Caco-2 (cell line): ENCODE measurements around the gene NPR1. TPM values are rescaled to one million over a fixed set of nuclear protein-coding genes. Genes with fewer than 3 reads are reported as not detected.

Source experiments
- BruUV-seq: library from RNA; stranded (reverse); fragments of 400-500 nt; replicated peaks from 2 replicates; lab custom pipeline; 2021; lab: Mats Ljungman, UMichigan
- CTCF ChIA-PET: fragments of 300-600 bp; sonication (Branson Sonifier 250); formaldehyde crosslinking; loops from one replicate; lab custom pipeline; 2022; ENCODE audit warnings: antibody characterized with exemption; lab: Charles Lee
- POLR2A ChIA-PET: fragments of 300-600 bp; sonication (Branson Sonifier 250); formaldehyde crosslinking; loops from one replicate; lab custom pipeline; 2022; ENCODE audit warnings: antibody characterized with exemption; lab: Charles Lee
- DNase-seq, 2 experiments: peaks; one replicate each; pipeline versions ENCODE4 v3.0.0 to v3.0.0-alpha.2; 2020 to 2022
- H3K27me3 ChIP-seq: replicated peaks from 2 replicates; pipeline ENCODE4 v1.6.0; 2011; ENCODE audit warnings: low read length; ENCODE audit not compliant: control insufficient read depth, insufficient read depth
- H3K36me3 ChIP-seq: 2 replicates; pipeline ENCODE4 v1.5.1; 2011; ENCODE audit warnings: low read length; ENCODE audit not compliant: control insufficient read depth, insufficient read depth
- H3K4me1 ChIP-seq: fragments of 250-450 bp; sonication (Bioruptor Pico); 2 replicates; pipeline ENCODE4 v1.5.1; 2020; ENCODE audit warnings: mild to moderate bottlenecking
- H3K4me3 ChIP-seq: 2 replicates; pipeline ENCODE4 v1.5.1; 2011; ENCODE audit warnings: low read depth, mild to moderate bottlenecking, control low read depth, low read length
- H3K9me3 ChIP-seq: fragments of 250-450 bp; sonication (Bioruptor Pico); 2 replicates; pipeline ENCODE4 v1.5.1; 2020; ENCODE audit warnings: mild to moderate bottlenecking, moderate library complexity
- H3K27ac Mint-ChIP-seq: one replicate; pipeline ENCODE4 v1.8.0; 2022; ENCODE audit warnings: mixed read lengths; ENCODE audit not compliant: unreplicated experiment
- H3K27me3 Mint-ChIP-seq: one replicate; pipeline ENCODE4 v1.8.0; 2022; ENCODE audit warnings: mixed read lengths; ENCODE audit not compliant: insufficient read depth, unreplicated experiment
- H3K36me3 Mint-ChIP-seq: one replicate; pipeline ENCODE4 v1.8.0; 2022; ENCODE audit warnings: mild to moderate bottlenecking, mixed read lengths; ENCODE audit not compliant: insufficient read depth, unreplicated experiment
- H3K4me1 Mint-ChIP-seq: one replicate; pipeline ENCODE4 v1.8.0; 2022; ENCODE audit warnings: low read depth, mixed read lengths; ENCODE audit not compliant: unreplicated experiment
- H3K4me3 Mint-ChIP-seq: one replicate; pipeline ENCODE4 v1.8.0; 2022; ENCODE audit warnings: mild to moderate bottlenecking, moderate library complexity, mixed read lengths; ENCODE audit not compliant: unreplicated experiment
- H3K9me3 Mint-ChIP-seq: one replicate; pipeline ENCODE4 v1.8.0; 2022; ENCODE audit warnings: mixed read lengths; ENCODE audit not compliant: unreplicated experiment
- CTCF ChIP-seq, 2 experiments: fragments of 200-600 bp in 1 of 2; IDR thresholded peaks; 1 replicate in 1 of 2; 2 replicates in 1 of 2; pipeline versions ENCODE4 v1.5.1 to v1.8.0; 2011 to 2022; ENCODE audit warnings: antibody characterized with exemption in 1 of 2, control low read depth in 1 of 2, inconsistent platforms in 1 of 2, low read depth in 1 of 2, low read length in 1 of 2, mild to moderate bottlenecking in 1 of 2, moderate library complexity in 1 of 2; ENCODE audit not compliant: insufficient read depth in 1 of 2, severe bottlenecking in 1 of 2, unreplicated experiment in 1 of 2
- intact Hi-C: fragments of 100-400 bp; cut with micrococcal nuclease; formaldehyde crosslinking; loops from one replicate; pipeline ENCODE4 v1.10.0; 2022; ENCODE audit not compliant: unreplicated experiment
- total RNA-seq: library from RNA; stranded (reverse); gene quantifications from 2 replicates; pipeline ENCODE4 v1.2.3, GENCODE V29; 2022

NPR1 gene
- total RNA-seq, 1 experiment from 2014 or later = 1.4 TPM

DNA sequence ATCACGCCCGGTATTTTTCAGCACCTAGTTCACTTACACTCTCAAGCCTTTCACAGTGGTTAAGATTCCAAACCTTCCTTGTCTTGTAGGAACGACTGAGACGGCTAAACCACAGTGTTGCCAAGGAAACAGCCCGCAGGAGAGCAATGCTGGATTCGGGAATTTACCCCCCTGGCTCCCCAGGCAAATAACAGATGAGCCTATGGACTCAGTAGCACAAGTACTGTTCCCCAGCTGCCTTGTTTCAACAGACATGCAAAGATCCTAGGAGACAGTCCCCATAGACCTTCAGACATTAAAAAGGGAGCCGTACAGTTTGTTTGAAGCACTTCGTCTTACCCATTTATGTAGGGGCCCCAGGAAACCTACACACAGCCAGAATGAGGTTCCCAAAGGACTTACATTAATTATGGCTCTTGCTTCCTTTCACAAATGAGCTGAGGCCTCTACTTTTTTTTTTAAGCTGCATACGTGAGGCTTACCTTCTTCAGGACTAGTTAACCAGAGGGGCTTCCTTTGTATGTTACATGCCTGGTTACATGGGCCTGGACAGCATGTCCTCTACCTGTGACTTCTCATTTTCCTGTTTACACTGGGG lies 17.3 kb upstream of the NPR1 start:
- intact Hi-C loops = no loop called here
- TF ChIP-seq CTCF (IDR thresholded peaks at IDR 0.05; ENCODE audit: insufficient read depth in 1 of 2, low read depth in 1 of 2, low read length in 1 of 2, severe bottlenecking in 1 of 2, unreplicated experiment in 1 of 2) = no peak
- Histone ChIP-seq H3K4me3 (no peak overlapping the region), H3K9me3 (no peaks in the 10 kb centered on the region), H3K36me3 (peaks cover 11% of the 10 kb centered on the region), H3K27me3 (no peaks in the 10 kb centered on the region), H3K4me1 (no peaks in the 10 kb centered on the region)
- DNase-seq = no peak
- ChIA-PET POLR2A (interaction anchor here (1.2 kb wide), 1 partner anchor 95 kb away, joined by 3 read pairs; the partner anchor contains the start of gene S100A2), CTCF (no interaction called here)
- no peak overlapping the region for H3K4me3 Mint-ChIP-seq
- no peak overlapping the region for H3K27ac Mint-ChIP-seq
- peaks cover 7% of the 10 kb centered on the region for H3K4me1 Mint-ChIP-seq
- H3K27me3 Mint-ChIP-seq = no peaks in the 10 kb centered on the region
- TSS peak; percentile 6 for BruUV-seq
- no peaks in the 10 kb centered on the region for H3K9me3 Mint-ChIP-seq
- H3K36me3 Mint-ChIP-seq = peaks cover 14% of the 10 kb centered on the region

- intact Hi-C loops = no loop called here
- Histone ChIP-seq H3K36me3 (peaks cover 13% of the 10 kb centered on the region), H3K4me1 (no peaks in the 10 kb centered on the region), H3K27me3 (no peaks in the 10 kb centered on the region), H3K9me3 (no peaks in the 10 kb centered on the region), H3K4me3 (no peak overlapping the region)
- peaks cover 7% of the 10 kb centered on the region for H3K4me1 Mint-ChIP-seq
- peaks cover 14% of the 10 kb centered on the region for H3K36me3 Mint-ChIP-seq
- POLR2A ChIA-PET = no interaction called here
- TSS peak; percentile 63 for BruUV-seq
- H3K4me3 Mint-ChIP-seq = no peak overlapping the region
- no peak for DNase-seq
- TF ChIP-seq CTCF (IDR thresholded peaks at IDR 0.05; ENCODE audit: insufficient read depth in 1 of 2, low read depth in 1 of 2, low read length in 1 of 2, severe bottlenecking in 1 of 2, unreplicated experiment in 1 of 2) = no peak
- H3K27ac Mint-ChIP-seq = no peak overlapping the region
- H3K27me3 Mint-ChIP-seq = no peaks in the 10 kb centered on the region
- CTCF ChIA-PET = interaction anchor here (1.1 kb wide), 1 partner anchor 35 kb away, joined by 3 read pairs; the partner anchor contains the start of gene S100A13
- no peaks in the 10 kb centered on the region for H3K9me3 Mint-ChIP-seq
Measured at GRCh38 chr1:153662269-153662668, 16.2 kb upstream of the NPR1 start.

- Mint-ChIP-seq H3K4me1 (peaks cover 7% of the 10 kb centered on the region), H3K9me3 (no peaks in the 10 kb centered on the region), H3K27me3 (no peaks in the 10 kb centered on the region), H3K4me3 (no peak overlapping the region), H3K36me3 (peaks cover 14% of the 10 kb centered on the region), H3K27ac (no peak overlapping the region)
- Histone ChIP-seq H3K36me3 (peaks cover 13% of the 10 kb centered on the region), H3K9me3 (no peaks in the 10 kb centered on the region), H3K4me1 (no peaks in the 10 kb centered on the region), H3K4me3 (no peak overlapping the region), H3K27me3 (no peaks in the 10 kb centered on the region)
- CTCF ChIA-PET = interaction anchor here (1.1 kb wide), 1 partner anchor 36 kb away, joined by 3 read pairs; the partner anchor contains the start of gene S100A13
- POLR2A ChIA-PET = interaction anchor here (0.6 kb wide), 1 partner anchor 37 kb away, joined by 3 read pairs; no protein-coding TSS in a partner anchor
- no peak for DNase-seq
- TF ChIP-seq CTCF (IDR thresholded peaks at IDR 0.05; ENCODE audit: insufficient read depth in 1 of 2, low read depth in 1 of 2, low read length in 1 of 2, severe bottlenecking in 1 of 2, unreplicated experiment in 1 of 2) = no peak
- no TSS peak for BruUV-seq
- intact Hi-C loops = no loop called here
Measured at GRCh38 chr1:153663211-153663610, 15.3 kb upstream of the NPR1 start.
